ENCODE data around the gene LAMB3.

- TF ChIP-seq POLR2A (IDR thresholded peaks at IDR 0.05) = no peak
- no peak for TF ChIP-seq CTCF (IDR thresholded peaks at IDR 0.05)
These were observed 25.0 kb downstream of the LAMB3 start for GRCh38 chr1:209627027-209627731.

Data from testis (tissue), 2 donors.